K562 (cell line): ENCODE data around the gene COG6. TPM values are rescaled to one million over a fixed set of nuclear protein-coding genes. Genes with fewer than 3 reads are reported as not detected.

Experiments
- BACH1 ChIP-seq: fragments of 200-800 bp; sonication (Bioruptor generic); IDR thresholded peaks from 2 replicates; pipeline ENCODE4 v1.6.1; 2016; ENCODE audit warnings: missing genetic modification characterization, missing compliant biosample characterization
- BMI1 ChIP-seq: fragments of 150-350 bp; IDR thresholded peaks from 2 replicates; pipeline ENCODE4 v1.6.1; 2014; ENCODE audit warnings: low read length
- CTBP1 ChIP-seq: fragments of 450-650 bp; IDR thresholded peaks from 2 replicates; pipeline ENCODE4 v1.6.1; 2016; ENCODE audit warnings: borderline replicate concordance
- GABPA ChIP-seq: fragments of 200-800 bp; sonication (Bioruptor generic); conservative IDR thresholded peaks from 2 replicates; pipeline ENCODE4 v1.6.1; 2016; ENCODE audit warnings: low read depth, missing genetic modification characterization, missing compliant biosample characterization
- HDAC3 ChIP-seq: fragments of 450-650 bp; IDR thresholded peaks from 2 replicates; pipeline ENCODE4 v1.6.1; 2018; ENCODE audit warnings: borderline replicate concordance, mild to moderate bottlenecking, moderate library complexity; ENCODE audit not compliant: partially characterized antibody
- HOXB6 ChIP-seq: fragments of 250-450 bp; sonication (Bioruptor Pico); IDR thresholded peaks from 2 replicates; pipeline ENCODE4 v1.5.1; 2022; ENCODE audit warnings: mild to moderate bottlenecking, borderline replicate concordance
- MTA3 ChIP-seq: fragments of 450-650 bp; formaldehyde crosslinking; IDR thresholded peaks from 2 replicates; pipeline ENCODE4 v1.6.1; 2017; ENCODE audit warnings: mild to moderate bottlenecking, borderline replicate concordance
- NCOR1 ChIP-seq: fragments of 450-650 bp; IDR thresholded peaks from 2 replicates; pipeline ENCODE4 v1.6.1; 2016; ENCODE audit warnings: mild to moderate bottlenecking, moderate library complexity
- NR2C1 ChIP-seq, 2 experiments: fragments of 450-650 bp; IDR thresholded peaks; 2 replicates each; pipeline ENCODE4 v1.6.1; 2017; ENCODE audit warnings: mild to moderate bottlenecking in 2 of 2, antibody characterized with exemption in 1 of 2, inconsistent platforms in 1 of 2, missing compliant biosample characterization in 1 of 2, missing genetic modification characterization in 1 of 2
- PCBP1 ChIP-seq: fragments of 200-400 bp; formaldehyde crosslinking; IDR thresholded peaks from 2 replicates; pipeline ENCODE4 v1.6.1; 2018; ENCODE audit warnings: mild to moderate bottlenecking, low read depth, low read length; ENCODE audit not compliant: poor library complexity, severe bottlenecking
- SREBF2 ChIP-seq: sonication (generic); formaldehyde crosslinking; IDR thresholded peaks from 2 replicates; pipeline ENCODE4 v1.4.0; 2020; ENCODE audit warnings: mild to moderate bottlenecking, missing genetic modification reagents
- TAF1 ChIP-seq: IDR thresholded peaks from 2 replicates; pipeline ENCODE4 v1.6.1; 2011; ENCODE audit warnings: mild to moderate bottlenecking, low read length, moderate library complexity; ENCODE audit not compliant: insufficient read depth, control insufficient read depth, severe bottlenecking; ENCODE audit errors: extremely low read depth
- TEAD2 ChIP-seq: fragments of 450-650 bp; IDR thresholded peaks from 2 replicates; pipeline ENCODE4 v1.6.1; 2016; ENCODE audit warnings: missing genetic modification characterization, control low read depth, missing compliant biosample characterization
- ZC3H8 ChIP-seq: fragments of 450-650 bp; IDR thresholded peaks from 2 replicates; pipeline ENCODE4 v1.6.1; 2017
- ZFP36 ChIP-seq: fragments of 150-350 bp; IDR thresholded peaks from 2 replicates; pipeline ENCODE4 v1.6.1; 2018; ENCODE audit warnings: low read length, low read depth; ENCODE audit not compliant: partially characterized antibody
- ZNF253 ChIP-seq: fragments of 250-450 bp; sonication (Bioruptor Pico); conservative IDR thresholded peaks from 2 replicates; pipeline ENCODE4 v1.6.1; 2021; ENCODE audit warnings: mild to moderate bottlenecking
- ZNF431 ChIP-seq: sonication (generic); formaldehyde crosslinking; IDR thresholded peaks from 2 replicates; pipeline ENCODE4 v1.8.0; 2022; ENCODE audit warnings: mild to moderate bottlenecking, missing genetic modification reagents
- polyA plus RNA-seq, 8 experiments: library from polyadenylated mRNA; depleted of rRNA in 4 of 8; stranded (reverse) in 5 of 8; unstranded in 3 of 8; fragments of >200 nt; fragmentation: Nextera tagmentation in 2 of 8; fragmentation: Illumina TruSeq in 1 of 8; extraction: Ambion mirVana in 2 of 8; extraction: Trizol in 1 of 8; gene quantifications; 2 replicates each; pipeline versions ENCODE4 v1.2.1 to v1.2.3, GENCODE V29; 2011 to 2014; ENCODE audit warnings: inconsistent platforms in 1 of 8, missing spikeins in 1 of 8
- total RNA-seq, 7 experiments: library from RNA; depleted of rRNA in 6 of 7; stranded (reverse); fragments of >200 nt in 6 of 7; fragmentation: Illumina TruSeq in 2 of 7; extraction: Trizol in 2 of 7; gene quantifications; 2 replicates each; pipeline versions ENCODE4 v1.2.1 to v1.2.3, GENCODE V29; 2011 to 2021; ENCODE audit warnings: low replicate concordance in 1 of 7
- TF ChIP-seq, protein P1 (sequence below): fragments of 450-650 bp; formaldehyde crosslinking; IDR thresholded peaks from 2 replicates; pipeline ENCODE4 v1.4.0; 2020; ENCODE audit warnings: mild to moderate bottlenecking, moderate library complexity
- TF ChIP-seq, protein P2 (sequence below): sonication (generic); formaldehyde crosslinking; IDR thresholded peaks from 2 replicates; pipeline ENCODE4 v1.8.1; 2023; ENCODE audit warnings: mild to moderate bottlenecking, missing genetic modification reagents
- TF ChIP-seq, protein P3 (sequence below): conservative IDR thresholded peaks from 2 replicates; pipeline ENCODE4 v1.6.1; 2011; ENCODE audit warnings: low read depth, mild to moderate bottlenecking, low read length; ENCODE audit not compliant: control insufficient read depth
- TF ChIP-seq, protein P4 (sequence below): fragments of 250-450 bp; sonication (Bioruptor Pico); IDR thresholded peaks from 2 replicates; pipeline ENCODE4 v1.5.0; 2020; ENCODE audit warnings: mild to moderate bottlenecking, borderline replicate concordance

COG6 gene
- total and polyA plus RNA-seq, 9 of the 15 experiments (the other 6 are each of a cell fraction or from before 2014, with no cell fraction given), result 2.6 to 20.9 (median 9.6) TPM

DNA sequence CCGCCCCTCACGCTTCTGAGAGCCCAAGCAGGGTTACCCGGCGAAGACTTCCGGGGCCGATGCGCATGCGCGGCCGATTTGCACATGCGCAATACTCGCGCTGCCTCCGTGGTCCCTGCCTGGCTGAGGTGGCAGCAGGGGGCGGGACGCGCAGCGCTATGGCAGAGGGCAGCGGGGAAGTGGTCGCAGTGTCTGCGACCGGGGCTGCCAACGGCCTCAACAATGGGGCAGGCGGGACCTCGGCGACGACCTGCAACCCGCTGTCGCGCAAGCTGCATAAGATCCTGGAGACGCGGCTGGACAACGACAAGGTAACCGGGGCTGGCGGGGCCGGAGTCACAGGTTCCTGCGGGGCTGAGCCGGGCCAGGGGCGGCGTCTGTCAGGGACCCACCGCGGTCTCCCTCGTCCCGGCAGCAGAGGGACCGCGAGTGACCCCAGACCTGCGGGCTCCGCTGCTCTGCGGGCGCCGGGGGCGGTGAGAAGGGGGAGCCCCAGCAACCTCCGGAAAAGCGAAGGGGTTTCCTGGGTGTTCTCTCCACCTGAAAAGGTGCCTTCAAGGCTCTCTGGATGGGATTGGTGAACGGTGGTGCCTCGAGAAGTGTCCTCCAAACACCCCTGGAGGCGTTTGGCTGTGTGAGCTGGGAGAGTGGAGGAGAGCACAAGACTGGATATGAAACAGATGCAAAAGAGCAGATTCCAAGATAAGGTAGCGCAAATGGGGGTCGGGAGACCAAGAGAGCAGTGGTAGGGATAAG, at the start of gene COG6 (continued):
- TF ChIP-seq, protein P1, sequence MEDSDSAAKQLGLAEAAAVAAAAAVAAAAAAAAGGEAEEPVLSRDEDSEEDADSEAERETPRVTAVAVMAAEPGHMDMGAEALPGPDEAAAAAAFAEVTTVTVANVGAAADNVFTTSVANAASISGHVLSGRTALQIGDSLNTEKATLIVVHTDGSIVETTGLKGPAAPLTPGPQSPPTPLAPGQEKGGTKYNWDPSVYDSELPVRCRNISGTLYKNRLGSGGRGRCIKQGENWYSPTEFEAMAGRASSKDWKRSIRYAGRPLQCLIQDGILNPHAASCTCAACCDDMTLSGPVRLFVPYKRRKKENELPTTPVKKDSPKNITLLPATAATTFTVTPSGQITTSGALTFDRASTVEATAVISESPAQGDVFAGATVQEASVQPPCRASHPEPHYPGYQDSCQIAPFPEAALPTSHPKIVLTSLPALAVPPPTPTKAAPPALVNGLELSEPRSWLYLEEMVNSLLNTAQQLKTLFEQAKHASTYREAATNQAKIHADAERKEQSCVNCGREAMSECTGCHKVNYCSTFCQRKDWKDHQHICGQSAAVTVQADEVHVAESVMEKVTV, result no peak
- TF ChIP-seq ZC3H8, result no peak
- no peak for TF ChIP-seq NR2C1 (IDR thresholded peaks at IDR 0.05)
- no peak for TF ChIP-seq NR2C1 (tag; IDR thresholded peaks at IDR 0.05)
- TF ChIP-seq BMI1, result no peak
- no peak for TF ChIP-seq HOXB6 (CRISPR knock-in tag)
- TF ChIP-seq ZNF253, result no peak
- no peak for TF ChIP-seq PCBP1
- TF ChIP-seq CTBP1, result no peak
- TF ChIP-seq, protein P2, sequence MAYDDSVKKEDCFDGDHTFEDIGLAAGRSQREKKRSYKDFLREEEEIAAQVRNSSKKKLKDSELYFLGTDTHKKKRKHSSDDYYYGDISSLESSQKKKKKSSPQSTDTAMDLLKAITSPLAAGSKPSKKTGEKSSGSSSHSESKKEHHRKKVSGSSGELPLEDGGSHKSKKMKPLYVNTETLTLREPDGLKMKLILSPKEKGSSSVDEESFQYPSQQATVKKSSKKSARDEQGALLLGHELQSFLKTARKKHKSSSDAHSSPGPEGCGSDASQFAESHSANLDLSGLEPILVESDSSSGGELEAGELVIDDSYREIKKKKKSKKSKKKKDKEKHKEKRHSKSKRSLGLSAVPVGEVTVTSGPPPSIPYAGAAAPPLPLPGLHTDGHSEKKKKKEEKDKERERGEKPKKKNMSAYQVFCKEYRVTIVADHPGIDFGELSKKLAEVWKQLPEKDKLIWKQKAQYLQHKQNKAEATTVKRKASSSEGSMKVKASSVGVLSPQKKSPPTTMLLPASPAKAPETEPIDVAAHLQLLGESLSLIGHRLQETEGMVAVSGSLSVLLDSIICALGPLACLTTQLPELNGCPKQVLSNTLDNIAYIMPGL (CRISPR knock-in tag), result no peak
- TF ChIP-seq, protein P3, sequence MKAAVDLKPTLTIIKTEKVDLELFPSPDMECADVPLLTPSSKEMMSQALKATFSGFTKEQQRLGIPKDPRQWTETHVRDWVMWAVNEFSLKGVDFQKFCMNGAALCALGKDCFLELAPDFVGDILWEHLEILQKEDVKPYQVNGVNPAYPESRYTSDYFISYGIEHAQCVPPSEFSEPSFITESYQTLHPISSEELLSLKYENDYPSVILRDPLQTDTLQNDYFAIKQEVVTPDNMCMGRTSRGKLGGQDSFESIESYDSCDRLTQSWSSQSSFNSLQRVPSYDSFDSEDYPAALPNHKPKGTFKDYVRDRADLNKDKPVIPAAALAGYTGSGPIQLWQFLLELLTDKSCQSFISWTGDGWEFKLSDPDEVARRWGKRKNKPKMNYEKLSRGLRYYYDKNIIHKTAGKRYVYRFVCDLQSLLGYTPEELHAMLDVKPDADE, result no peak
- no peak for TF ChIP-seq NCOR1
- TF ChIP-seq TEAD2 (tag), result no peak
- TF ChIP-seq GABPA (tag), result no peak
- no peak for TF ChIP-seq SREBF2
- TF ChIP-seq HDAC3, result no peak
- TF ChIP-seq MTA3, result 0 out of 2 replicates have a peak, but pooled peaks have one; percentile 34
- peak; percentile 42 for TF ChIP-seq TAF1
- TF ChIP-seq ZFP36, result no peak
- TF ChIP-seq, protein P4, sequence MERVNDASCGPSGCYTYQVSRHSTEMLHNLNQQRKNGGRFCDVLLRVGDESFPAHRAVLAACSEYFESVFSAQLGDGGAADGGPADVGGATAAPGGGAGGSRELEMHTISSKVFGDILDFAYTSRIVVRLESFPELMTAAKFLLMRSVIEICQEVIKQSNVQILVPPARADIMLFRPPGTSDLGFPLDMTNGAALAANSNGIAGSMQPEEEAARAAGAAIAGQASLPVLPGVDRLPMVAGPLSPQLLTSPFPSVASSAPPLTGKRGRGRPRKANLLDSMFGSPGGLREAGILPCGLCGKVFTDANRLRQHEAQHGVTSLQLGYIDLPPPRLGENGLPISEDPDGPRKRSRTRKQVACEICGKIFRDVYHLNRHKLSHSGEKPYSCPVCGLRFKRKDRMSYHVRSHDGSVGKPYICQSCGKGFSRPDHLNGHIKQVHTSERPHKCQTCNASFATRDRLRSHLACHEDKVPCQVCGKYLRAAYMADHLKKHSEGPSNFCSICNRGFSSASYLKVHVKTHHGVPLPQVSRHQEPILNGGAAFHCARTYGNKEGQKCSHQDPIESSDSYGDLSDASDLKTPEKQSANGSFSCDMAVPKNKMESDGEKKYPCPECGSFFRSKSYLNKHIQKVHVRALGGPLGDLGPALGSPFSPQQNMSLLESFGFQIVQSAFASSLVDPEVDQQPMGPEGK (CRISPR knock-in tag), result no peak
- no peak for TF ChIP-seq ZNF431 (CRISPR knock-in tag)
- TF ChIP-seq BACH1 (tag), result no peak
